Pancreas (tissue), 10 donors: Measurements from ENCODE around the gene SPACA6. TPM values are rescaled to one million over a fixed set of nuclear protein-coding genes. Genes with fewer than 3 reads are reported as not detected.
"Not testable (repeated sequence)": the region's sequence is repeated elsewhere in the genome, so short reads cannot be mapped to it uniquely, and the experiment has no call there.

Experiments
- ATAC-seq, 4 donors: fragments of 200-7000 bp; cut with Tn5 transposase; one replicate each; pipeline versions ENCODE4 v1.8.0 to v1.9.1; 2020; ENCODE audit warnings: mild to moderate bottlenecking in 4 of 4, moderate library complexity in 4 of 4
- DNase-seq, 6 donors: peaks; one replicate each; pipeline ENCODE4 v3.0.0-alpha.2; 2020
- FAIRE-seq: peaks from 2 replicates; lab custom pipeline; 2012; peaks lifted over from hg19 to GRCh38; lab: Jason Lieb, UNC
- H3K27ac ChIP-seq, 4 donors: fragments of 200-600 bp; sonication (generic); 1 replicate in 3 of 4; 2 replicates in 1 of 4; pipeline versions ENCODE4 v1.5.0 to v1.8.0; 2020
- H3K27me3 ChIP-seq, 4 donors: fragments of 200-600 bp; one replicate each; pipeline ENCODE4 v1.8.0; 2021
- H3K36me3 ChIP-seq, 3 donors: fragments of 200-600 bp; sonication (generic) in 1 of 3; one replicate each; pipeline versions ENCODE4 v1.5.0 to v1.8.0; 2020 to 2021
- H3K4me1 ChIP-seq, 3 donors: fragments of 200-600 bp; one replicate each; pipeline ENCODE4 v1.8.0; 2021
- H3K4me3 ChIP-seq, 4 donors: fragments of 200-600 bp; sonication (generic) in 2 of 4; one replicate each; pipeline versions ENCODE4 v1.5.0 to v1.8.0; 2020 to 2021
- H3K9me3 ChIP-seq, 4 donors: fragments of 200-600 bp; one replicate each; pipeline ENCODE4 v1.8.0; 2021
- WGBS, 2 donors: extraction: QIAGEN DNeasy Blood & Tissue Kit; methylation state at CpG; one replicate each; pipeline ENCODE4 v1.1.7; 2013; 5-methylcytosine and 5-hydroxymethylcytosine counted together
- intact Hi-C, 3 donors: fragments of 100-400 bp; cut with DNase I; formaldehyde crosslinking; loops; one replicate each; pipeline versions ENCODE4 v1.11.1 to v1.14.2; 2022
- polyA plus RNA-seq, 2 donors: library from polyadenylated mRNA; stranded (reverse); fragments of 200-250 nt; gene quantifications; one replicate each; pipeline ENCODE4 v1.2.3, GENCODE V29; 2013
- total RNA-seq, 6 donors: library from RNA; stranded (reverse); fragmentation: NEBNext Ultra II Directional in 4 of 6; extraction: Animal tissue kit (Norgen Biotek cat#: 25700) in 4 of 6; gene quantifications; one replicate each; pipeline versions ENCODE4 v1.2.1 to v1.2.4, GENCODE V29; 2021 to 2023
- TF ChIP-seq, protein P1 (sequence below), 4 donors: fragments of 200-600 bp; sonication (generic) in 3 of 4; IDR thresholded peaks; one replicate each; pipeline versions ENCODE4 v1.5.0 to v1.8.0; 2021; ENCODE audit warnings: antibody characterized with exemption in 4 of 4
- donor health status: healthy with polysubstance abuse.
- donor health status: DM: no; HTN: no; CAD: no; lungs with moderate emphysema.
- donor health status: DM: no; HTN: no; CAD: no.
- donor health status: control.
- donor health status: control.
- donor health status: Bipolar disorder and iron deficiency.
- donor health status: DM: yes; HTN: yes; CAD: no.
- donor health status: DM: no; HTN: no; CAD: no.
- donor health status: DM: no; HTN: no; CAD: no.
- donor health status: DM: yes; HTN: yes; CAD: no.

The SPACA6 gene
- total and polyA plus RNA-seq, 8 donors = 3.8 to 29.4 (median 7.5) TPM

- ATAC-seq (no peak), FAIRE-seq (no peak), DNase-seq (no peak)
- Histone ChIP-seq H3K4me3 (no peak overlapping the region), H3K27ac (no peak overlapping the region), H3K9me3 (no peaks in the 10 kb centered on the region), H3K36me3 (no peaks in the 10 kb centered on the region), H3K27me3 (peaks cover 0 to 18% (median 3%) of the 10 kb centered on the region in 4 donors), H3K4me1 (no peaks in the 10 kb centered on the region)
- intact Hi-C loops = no loop called here
- TF ChIP-seq, protein P1, sequence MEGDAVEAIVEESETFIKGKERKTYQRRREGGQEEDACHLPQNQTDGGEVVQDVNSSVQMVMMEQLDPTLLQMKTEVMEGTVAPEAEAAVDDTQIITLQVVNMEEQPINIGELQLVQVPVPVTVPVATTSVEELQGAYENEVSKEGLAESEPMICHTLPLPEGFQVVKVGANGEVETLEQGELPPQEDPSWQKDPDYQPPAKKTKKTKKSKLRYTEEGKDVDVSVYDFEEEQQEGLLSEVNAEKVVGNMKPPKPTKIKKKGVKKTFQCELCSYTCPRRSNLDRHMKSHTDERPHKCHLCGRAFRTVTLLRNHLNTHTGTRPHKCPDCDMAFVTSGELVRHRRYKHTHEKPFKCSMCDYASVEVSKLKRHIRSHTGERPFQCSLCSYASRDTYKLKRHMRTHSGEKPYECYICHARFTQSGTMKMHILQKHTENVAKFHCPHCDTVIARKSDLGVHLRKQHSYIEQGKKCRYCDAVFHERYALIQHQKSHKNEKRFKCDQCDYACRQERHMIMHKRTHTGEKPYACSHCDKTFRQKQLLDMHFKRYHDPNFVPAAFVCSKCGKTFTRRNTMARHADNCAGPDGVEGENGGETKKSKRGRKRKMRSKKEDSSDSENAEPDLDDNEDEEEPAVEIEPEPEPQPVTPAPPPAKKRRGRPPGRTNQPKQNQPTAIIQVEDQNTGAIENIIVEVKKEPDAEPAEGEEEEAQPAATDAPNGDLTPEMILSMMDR (IDR thresholded peaks at IDR 0.05) = no peak
- WGBS, 2 donors = 6 to 8% methylated on average over 1 of the region's 1 CpG
Observed at GRCh38 chr19:51664131-51664530, 29.0 kb upstream of the SPACA6 start.

- Histone ChIP-seq H3K4me3 (no peak overlapping the region), H3K27ac (no peak overlapping the region), H3K27me3 (peaks cover 0 to 18% (median 3%) of the 10 kb centered on the region in 4 donors), H3K9me3 (no peaks in the 10 kb centered on the region), H3K4me1 (no peaks in the 10 kb centered on the region), H3K36me3 (no peaks in the 10 kb centered on the region)
- DNase-seq (no peak), ATAC-seq (no peak), FAIRE-seq (no peak)
- intact Hi-C loops = no loop called here
- TF ChIP-seq, protein P1 (IDR thresholded peaks at IDR 0.05) = no peak
- 45% methylated on average over 3 of the region's 3 CpGs for WGBS, 2 donors
Observed at GRCh38 chr19:51664997-51665396, 28.1 kb upstream of the SPACA6 start.

GRCh38 chr19:51668216-51668615 is 24.9 kb upstream of the SPACA6 start:
- intact Hi-C loops = no loop called here
- Histone ChIP-seq H3K4me1 (no peaks in the 10 kb centered on the region), H3K36me3 (no peaks in the 10 kb centered on the region), H3K9me3 (no peaks in the 10 kb centered on the region), H3K27ac (no peak overlapping the region), H3K4me3 (no peak overlapping the region), H3K27me3 (peaks cover 0 to 18% (median 0%) of the 10 kb centered on the region in 4 donors)
- no peak for ATAC-seq
- TF ChIP-seq, protein P1 (IDR thresholded peaks at IDR 0.05) = no peak
- no peak for FAIRE-seq
- no peak for DNase-seq
- 70 to 78% methylated on average over 3 of the region's 3 CpGs for WGBS, 2 donors

DNA sequence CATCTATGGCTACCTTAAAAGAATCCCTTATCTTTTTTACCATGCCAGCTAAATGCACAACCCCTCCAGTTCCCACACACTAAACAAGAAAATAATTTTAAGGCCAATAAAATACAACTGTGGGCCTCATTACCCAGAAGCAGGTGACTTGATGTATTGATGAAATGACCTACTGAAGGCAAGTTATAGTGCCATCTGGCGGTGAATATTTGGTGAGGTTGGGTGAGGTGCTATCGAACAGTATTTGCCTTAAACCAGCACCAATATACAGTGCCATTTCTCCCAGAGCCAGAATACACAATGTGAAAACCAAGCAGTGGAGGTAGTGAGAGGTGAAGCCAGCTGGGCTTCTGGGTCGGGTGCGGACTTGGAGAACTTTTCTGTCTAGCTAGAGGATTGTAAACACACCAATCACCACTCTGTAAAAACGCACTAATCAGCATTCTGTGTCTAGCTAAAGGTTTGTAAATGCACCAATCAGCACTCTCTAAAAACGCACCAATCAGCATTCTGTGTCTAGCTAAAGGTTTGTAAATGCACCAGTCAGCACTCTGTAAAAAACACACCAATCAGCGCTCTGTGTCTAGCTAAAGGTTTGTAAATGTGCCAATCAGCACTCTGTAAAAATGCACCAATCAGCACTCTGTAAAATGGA is 17.1 kb upstream of the SPACA6 start:
- H3K4me1 ChIP-seq, H3K27me3 ChIP-seq, intact Hi-C loops, H3K9me3 ChIP-seq, H3K27ac ChIP-seq, FAIRE-seq, H3K36me3 ChIP-seq, H3K4me3 ChIP-seq, DNase-seq: not testable (repeated sequence)
- WGBS, 2 donors = 49 to 52% methylated on average over 7 of the region's 7 CpGs
- ATAC-seq = peak in 1 of 4 donors; percentile 42
- TF ChIP-seq, protein P1 (IDR thresholded peaks at IDR 0.05) = peak in 1 of 4 donors; percentile 12

DNA sequence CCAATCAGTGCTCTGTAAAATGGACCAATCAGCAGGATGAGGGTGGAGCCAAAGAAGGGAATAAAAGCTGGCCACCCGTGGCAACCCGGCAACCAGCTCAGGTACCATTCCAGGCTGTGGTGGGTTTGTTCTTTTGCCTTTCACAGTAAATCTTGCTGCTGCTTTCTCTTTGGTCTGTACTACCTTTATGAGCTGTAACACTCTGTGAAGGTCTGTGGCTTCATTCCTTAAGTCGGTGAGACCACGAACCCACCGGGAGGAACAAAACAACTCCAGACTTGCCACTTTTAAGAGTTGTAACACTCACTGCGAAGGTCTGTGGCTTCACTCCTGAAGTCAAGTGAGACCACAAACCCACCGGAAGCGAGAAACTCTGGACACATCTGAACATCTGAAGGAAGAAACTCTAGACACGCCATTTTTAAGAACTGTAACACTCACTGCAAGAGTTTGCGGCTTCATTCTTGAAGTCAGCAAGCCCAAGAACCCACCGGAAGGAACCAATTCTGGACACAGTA is 16.5 kb upstream of the SPACA6 start:
- DNase-seq (no peak), FAIRE-seq (no peak), ATAC-seq (no peak)
- TF ChIP-seq, protein P1 (IDR thresholded peaks at IDR 0.05) = no peak
- no peak overlapping the region for H3K4me3 ChIP-seq
- no peaks in the 10 kb centered on the region for H3K27me3 ChIP-seq
- intact Hi-C loops = no loop called here
- H3K9me3 ChIP-seq = no peaks in the 10 kb centered on the region
- H3K36me3 ChIP-seq = no peaks in the 10 kb centered on the region
- no peak overlapping the region for H3K27ac ChIP-seq
- H3K4me1 ChIP-seq = no peaks in the 10 kb centered on the region
- 68 to 76% methylated on average over 11 of the region's 11 CpGs for WGBS, 2 donors
